C4-2B (cell line): ENCODE measurements around the gene ZNF516.

Source experiments
- H3K27ac ChIP-seq: fragments of 450-650 bp; 2 replicates; pipeline ENCODE4 v1.5.1; 2017
- CTCF ChIP-seq: fragments of 450-650 bp; conservative IDR thresholded peaks from 2 replicates; pipeline ENCODE4 v1.5.1; 2017; ENCODE audit warnings: mild to moderate bottlenecking
- ZFX ChIP-seq: fragments of 450-650 bp; IDR thresholded peaks from 2 replicates; pipeline ENCODE4 v1.6.1; 2017

Gene ZNF516

GRCh38 chr18:76459312-76459686 is 35.7 kb downstream of the ZNF516 start:
- H3K27ac ChIP-seq = no peak overlapping the region
- TF ChIP-seq ZFX (no peak), CTCF (no peak)

DNA sequence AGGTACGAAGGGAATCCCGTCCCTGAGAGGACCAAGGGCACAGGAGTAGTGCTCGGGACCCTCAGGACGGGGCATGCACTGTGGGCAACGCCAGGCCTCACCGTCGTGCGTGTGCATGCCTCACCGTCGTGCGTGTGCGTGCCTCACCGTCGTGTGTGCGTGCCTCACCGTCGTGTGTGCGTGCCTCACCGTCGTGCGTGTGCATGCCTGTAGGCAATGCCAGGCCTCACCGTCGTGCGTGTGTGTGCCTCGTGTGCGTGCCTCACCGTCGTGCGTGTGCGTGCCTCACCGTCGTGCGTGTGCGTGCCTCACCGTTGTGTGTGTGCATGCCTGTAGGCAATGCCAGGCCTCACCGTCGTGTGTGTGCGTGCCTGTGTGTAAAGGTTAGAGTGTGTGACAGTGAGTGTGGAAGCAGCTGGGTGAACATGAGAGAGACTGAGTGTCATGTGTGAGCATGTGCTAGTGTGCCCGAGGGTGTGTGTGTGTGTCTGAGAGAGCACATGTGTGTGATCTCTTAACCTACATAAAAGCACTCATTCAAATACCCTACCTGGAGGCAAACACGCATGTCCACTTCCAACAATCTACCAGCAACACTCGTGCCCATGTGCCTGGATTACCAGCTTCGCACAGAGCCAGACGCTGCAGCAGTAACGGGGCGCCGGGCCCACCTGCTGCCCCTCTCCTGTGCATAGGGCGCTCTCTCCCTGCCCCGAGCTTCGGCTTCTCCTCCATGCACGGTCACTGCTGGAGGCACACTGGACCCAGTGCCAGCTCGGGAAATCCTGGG is 36.3 kb downstream of the ZNF516 start:
- no peak overlapping the region for H3K27ac ChIP-seq

DNA sequence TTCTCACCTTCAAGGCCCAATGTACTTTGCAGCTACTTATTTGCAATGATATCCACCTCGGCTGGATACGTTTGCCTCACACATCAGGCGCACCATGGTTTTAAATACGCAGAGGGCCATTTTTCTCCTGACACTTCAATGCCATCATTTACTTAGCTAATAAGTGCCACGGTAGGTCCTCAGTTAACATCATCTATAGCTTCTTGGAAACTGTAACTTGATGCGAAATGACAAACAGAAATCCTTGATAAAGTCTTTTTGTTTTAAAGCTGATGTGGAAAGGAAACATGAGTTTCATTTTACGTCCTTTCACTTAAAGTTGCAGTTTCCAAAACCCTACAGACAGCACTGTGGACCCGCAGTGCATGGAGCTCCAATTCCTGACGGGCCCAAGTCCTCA is 37.1 kb downstream of the ZNF516 start:
- no peak for TF ChIP-seq ZFX
- TF ChIP-seq CTCF = no peak
- no peak overlapping the region for H3K27ac ChIP-seq

More for the DNA sequence above, 36.3 kb downstream of the ZNF516 start:
- TF ChIP-seq CTCF (no peak), ZFX (no peak)

GRCh38 chr18:76457475-76457874 is 37.6 kb downstream of the ZNF516 start:
- no peak overlapping the region for H3K27ac ChIP-seq
- TF ChIP-seq ZFX (no peak), CTCF (no peak)

DNA sequence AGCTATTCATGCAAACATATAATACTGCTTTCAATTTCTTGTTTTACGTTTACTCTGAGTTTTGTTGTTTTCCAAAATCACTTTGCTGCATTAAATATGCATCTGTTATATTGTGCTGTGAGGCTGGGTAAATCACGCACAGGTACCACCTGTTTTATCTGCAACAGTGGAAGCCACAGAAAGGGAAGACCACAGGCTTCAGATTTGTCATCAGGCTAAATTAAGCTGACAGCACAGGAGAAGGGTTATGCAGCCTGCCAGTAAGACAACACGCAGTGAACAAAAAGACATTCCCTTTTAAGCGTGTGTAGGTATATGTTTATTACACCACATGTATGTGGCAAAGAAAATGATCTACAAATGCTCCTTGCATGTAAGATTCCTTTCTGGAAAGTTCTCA is 38.2 kb downstream of the ZNF516 start:
- no peak for TF ChIP-seq CTCF
- TF ChIP-seq ZFX = no peak
- no peak overlapping the region for H3K27ac ChIP-seq

- no peak for TF ChIP-seq CTCF
- TF ChIP-seq ZFX = no peak
- H3K27ac ChIP-seq = no peak overlapping the region
These were observed 38.9 kb downstream of the ZNF516 start for GRCh38 chr18:76456018-76456750.

GRCh38 chr18:76455003-76455676 is 39.9 kb downstream of the ZNF516 start:
- TF ChIP-seq CTCF (no peak), ZFX (no peak)
- H3K27ac ChIP-seq = no peak overlapping the region
